ENCODE measurements around the gene TFIP11. TPM values are rescaled to one million over a fixed set of nuclear protein-coding genes. Genes with fewer than 3 reads are reported as not detected.

The TFIP11 gene
- total and polyA plus RNA-seq, 2 of the 13 experiments (the other 11 are each of a cell fraction or from before 2014, with no cell fraction given), result 15.4 to 22.8 TPM

GRCh38 chr22:26529345-26529744 is 17.1 kb upstream of the TFIP11 start (continued):
- TF ChIP-seq IKZF5 (CRISPR knock-in tag; IDR thresholded peaks at IDR 0.05) (no peak), MTA1 (CRISPR knock-in tag; IDR thresholded peaks at IDR 0.05; ENCODE audit: borderline replicate concordance) (no peak), ZNF281 (CRISPR knock-in tag; IDR thresholded peaks at IDR 0.05; ENCODE audit: borderline replicate concordance) (peak; percentile 21; the same call in 1 of the 2 replicates), PITX1 (CRISPR knock-in tag; IDR thresholded peaks at IDR 0.05) (no peak), JARID2 (CRISPR knock-in tag; IDR thresholded peaks at IDR 0.05; ENCODE audit: insufficient replicate concordance) (no peak), ZNF687 (CRISPR knock-in tag; IDR thresholded peaks at IDR 0.05) (no peak), ZNF816 (CRISPR knock-in tag; IDR thresholded peaks at IDR 0.05; ENCODE audit: borderline replicate concordance) (no peak), NCOR1 (IDR thresholded peaks at IDR 0.05; ENCODE audit: borderline replicate concordance, low read length) (no peak), TGIF2 (CRISPR knock-in tag; IDR thresholded peaks at IDR 0.05) (no peak), SMARCC2 (IDR thresholded peaks at IDR 0.05) (no peak), ZNF598 (CRISPR knock-in tag; IDR thresholded peaks at IDR 0.05; ENCODE audit: borderline replicate concordance) (no peak), HMG20A (CRISPR knock-in tag; IDR thresholded peaks at IDR 0.05; ENCODE audit: borderline replicate concordance) (peak; percentile 21; the same call in 1 of the 2 replicates), ZNF275 (CRISPR knock-in tag; IDR thresholded peaks at IDR 0.05; ENCODE audit: borderline replicate concordance) (no peak), NR2F1 (CRISPR knock-in tag; IDR thresholded peaks at IDR 0.05) (0 out of 4 replicates have a peak, but pooled peaks of 1 of the 2 experiments have one; percentile 28), ATF4 (CRISPR knock-in tag; IDR thresholded peaks at IDR 0.05) (peak in 1 of 2 experiments; percentile 66; a peak in 2 of 4 replicates), TFDP2 (CRISPR knock-in tag; IDR thresholded peaks at IDR 0.05) (no peak), SAP130 (CRISPR knock-in tag; IDR thresholded peaks at IDR 0.05; ENCODE audit: low read depth) (peak; percentile 29; the same call in 1 of the 2 replicates), IRF2 (CRISPR knock-in tag; IDR thresholded peaks at IDR 0.05) (no peak)

Measured in HepG2 (cell line).